ENCODE results near the gene CRIM1.

- TF ChIP-seq CTCF (conservative IDR thresholded peaks at IDR 0.05; ENCODE audit: low read length) (no peak), EZH2phosphoT487 (IDR thresholded peaks at IDR 0.05; ENCODE audit: borderline replicate concordance) (no peak)
These were observed 217.6 kb downstream of the CRIM1 start for GRCh38 chr2:36573165-36573564.

Measured in Loucy (cell line).